Stimulated activated CD4-positive, alpha-beta T cell treated with anti-CD3 and anti-CD28 coated beads, Interleukin-12 subunit alpha, Interleukin-12 subunit beta, amount 100 ng/mL, for 48 hours (primary cell): Measurements from ENCODE around the gene SIRPG.
"Not testable (repeated sequence)": the region's sequence is repeated elsewhere in the genome, so short reads cannot be mapped to it uniquely, and the experiment has no call there.

Experiments
- DNase-seq, 3 donors: peaks; one replicate each; pipeline ENCODE4 v3.0.0-alpha.2; 2020; ENCODE audit warnings: low read depth in 2 of 3, low spot score in 1 of 3

Gene SIRPG

DNA sequence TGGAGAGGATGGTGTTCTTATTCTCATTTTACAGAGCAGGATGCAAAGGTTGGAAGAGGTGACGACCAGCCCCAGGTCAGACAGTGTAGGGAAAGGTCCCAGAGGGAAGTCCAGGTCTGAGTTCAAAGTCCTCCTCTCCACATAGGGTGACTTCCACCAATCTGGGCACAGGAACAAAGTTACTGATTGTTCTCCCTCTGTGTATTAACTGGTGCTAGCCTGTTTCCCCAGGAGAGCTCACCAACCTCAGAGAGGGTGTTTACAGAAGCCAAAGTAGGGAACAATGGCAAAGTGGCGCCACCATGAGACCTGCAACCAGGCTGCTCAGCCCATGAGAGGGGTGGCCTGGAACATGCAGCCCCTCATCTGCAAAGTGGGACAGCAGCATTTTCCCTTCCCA, 21.0 kb downstream of the SIRPG start:
- no peak for DNase-seq

DNA sequence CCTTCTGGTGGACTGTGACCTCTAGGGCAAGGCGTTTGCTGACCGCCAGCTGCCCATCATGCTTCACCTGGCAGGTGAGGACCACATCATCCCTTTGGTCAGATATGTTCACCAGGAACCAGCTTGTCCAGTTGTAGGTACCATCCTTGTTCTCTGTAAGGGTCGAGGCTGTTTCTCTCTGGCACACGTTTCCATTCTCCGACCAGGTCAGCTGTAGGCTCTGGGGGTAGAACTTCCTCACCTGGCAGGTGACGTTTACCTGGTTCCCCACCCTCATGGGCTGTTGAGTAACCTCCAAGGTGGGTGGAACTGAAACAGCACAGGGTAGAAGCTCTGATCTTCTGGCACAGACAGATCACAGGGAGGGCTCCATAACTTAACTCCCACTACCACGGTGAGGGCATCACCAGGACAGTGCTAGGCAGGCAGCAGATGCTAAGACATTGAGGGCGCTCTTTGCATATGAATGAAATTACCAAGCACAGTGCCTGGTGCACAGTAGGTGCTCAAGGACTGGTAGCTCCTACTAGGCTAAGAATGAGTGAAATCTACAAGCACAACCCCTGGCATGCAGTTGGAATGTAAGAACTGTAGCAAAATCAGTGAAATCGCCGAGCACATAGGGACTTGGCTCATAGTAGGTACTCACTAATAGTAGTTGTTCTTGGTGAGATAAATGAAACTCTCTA, 22.1 kb downstream of the SIRPG start:
- no peak for DNase-seq

GRCh38 chr20:1633535-1633934, 24.0 kb downstream of the SIRPG start:
- DNase-seq: no peak

DNA sequence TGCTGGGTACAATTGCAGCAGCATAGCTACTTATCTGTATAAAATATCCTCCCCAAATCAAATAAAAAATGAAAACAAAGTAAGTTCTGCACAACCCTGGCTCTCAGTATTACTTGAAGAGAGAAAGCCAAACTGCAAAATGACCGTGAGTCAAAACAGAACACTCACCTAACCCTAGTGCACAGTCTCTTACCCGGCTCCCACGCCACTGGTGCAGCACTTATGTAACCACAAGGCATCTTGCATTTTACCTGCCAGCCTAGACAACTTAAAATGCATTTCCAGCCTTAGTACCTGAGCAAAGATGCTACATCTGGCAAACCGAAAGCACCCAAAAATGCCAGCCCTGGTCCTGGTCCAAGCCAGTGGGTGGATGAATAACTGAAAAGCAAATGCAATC, 25.4 kb downstream of the SIRPG start:
- DNase-seq: no peak

GRCh38 chr20:1631309-1632151, 26.0 kb downstream of the SIRPG start:
- no peak for DNase-seq

- no peak for DNase-seq
Observed at GRCh38 chr20:1630186-1630585, 27.4 kb downstream of the SIRPG start.

- DNase-seq: no peak
Observed at GRCh38 chr20:1629321-1629720, 28.3 kb downstream of the SIRPG start.

DNA sequence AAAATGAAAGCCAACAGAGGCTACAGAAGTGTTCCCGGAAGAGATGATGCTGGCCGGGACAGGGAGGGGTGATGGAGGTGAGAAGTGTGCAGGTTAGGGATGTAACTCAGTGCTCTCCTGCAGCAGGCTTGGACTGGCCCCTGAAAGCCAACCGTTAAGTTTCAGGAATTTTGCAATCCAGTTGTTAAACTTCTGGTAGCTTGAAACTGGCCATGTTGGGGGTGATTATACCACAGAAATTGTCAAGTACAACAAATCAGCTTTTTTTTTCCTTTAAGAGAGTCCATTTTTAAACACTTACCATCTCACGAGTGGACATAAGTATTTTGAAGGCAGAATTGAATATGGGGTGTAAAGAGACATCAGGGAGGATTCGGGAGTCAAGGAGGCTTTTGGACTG, 29.0 kb downstream of the SIRPG start:
- no peak for DNase-seq

GRCh38 chr20:1627200-1627550, 30.4 kb downstream of the SIRPG start:
- no peak for DNase-seq

DNA sequence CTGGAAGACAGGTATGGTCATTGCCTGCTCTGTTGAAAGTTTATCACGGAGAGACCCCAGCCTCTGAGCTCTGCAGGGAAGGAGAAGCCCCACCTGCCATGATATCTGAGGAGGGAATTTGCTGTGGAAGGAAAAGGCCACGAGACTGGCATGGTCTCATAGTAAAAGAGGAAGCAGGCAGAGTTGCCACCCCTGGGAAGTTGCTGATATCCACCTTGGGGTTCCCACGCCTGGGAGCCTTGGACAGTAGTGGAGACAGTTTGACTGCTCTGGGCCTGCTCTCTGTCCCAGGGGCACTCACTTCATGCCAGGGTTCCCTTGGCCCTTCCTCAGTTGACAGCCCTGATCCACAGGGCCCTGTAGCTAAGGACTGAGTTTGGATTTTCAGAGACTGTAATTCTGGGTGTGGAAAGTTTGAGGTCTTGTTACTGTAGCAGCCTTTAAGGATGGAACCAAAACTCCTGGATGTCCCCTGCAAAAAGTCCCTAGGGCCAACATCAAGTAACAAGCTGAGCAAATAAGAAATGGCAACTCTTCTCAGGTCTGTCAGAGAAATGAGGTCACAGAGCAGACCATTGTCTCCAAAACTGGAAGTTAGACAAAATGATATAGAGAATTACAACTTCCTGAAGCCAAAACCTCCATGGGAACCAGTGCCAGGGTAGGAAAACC, 30.9 kb downstream of the SIRPG start:
- DNase-seq: no peak

DNA sequence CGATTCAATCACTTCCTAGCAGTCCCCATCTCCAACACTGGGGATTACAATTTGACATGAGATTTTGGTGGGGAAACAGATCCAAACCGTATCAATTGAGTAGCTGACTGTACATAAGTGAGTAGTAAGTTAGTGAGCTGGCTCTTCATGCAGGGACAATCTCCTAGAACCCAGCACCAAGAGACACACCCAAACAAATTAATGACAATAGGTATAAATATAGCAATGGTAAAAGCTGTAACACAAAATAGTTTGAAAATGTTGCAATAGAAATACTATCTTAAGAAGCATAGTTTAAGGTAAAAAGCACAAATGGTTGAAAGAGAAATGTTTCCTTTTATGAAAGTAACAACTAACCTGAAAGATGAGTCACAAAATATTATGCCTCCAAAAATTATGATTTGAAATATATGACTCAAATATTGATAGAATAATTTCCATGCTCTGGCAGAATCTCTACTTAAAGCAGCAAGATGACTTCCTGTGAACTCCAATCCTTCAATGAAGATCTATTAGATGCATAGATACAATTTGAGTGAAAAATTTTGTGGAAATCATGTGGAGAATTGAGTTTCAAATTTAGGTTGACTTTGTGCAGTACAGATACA, 32.4 kb downstream of the SIRPG start:
- no peak for DNase-seq

DNA sequence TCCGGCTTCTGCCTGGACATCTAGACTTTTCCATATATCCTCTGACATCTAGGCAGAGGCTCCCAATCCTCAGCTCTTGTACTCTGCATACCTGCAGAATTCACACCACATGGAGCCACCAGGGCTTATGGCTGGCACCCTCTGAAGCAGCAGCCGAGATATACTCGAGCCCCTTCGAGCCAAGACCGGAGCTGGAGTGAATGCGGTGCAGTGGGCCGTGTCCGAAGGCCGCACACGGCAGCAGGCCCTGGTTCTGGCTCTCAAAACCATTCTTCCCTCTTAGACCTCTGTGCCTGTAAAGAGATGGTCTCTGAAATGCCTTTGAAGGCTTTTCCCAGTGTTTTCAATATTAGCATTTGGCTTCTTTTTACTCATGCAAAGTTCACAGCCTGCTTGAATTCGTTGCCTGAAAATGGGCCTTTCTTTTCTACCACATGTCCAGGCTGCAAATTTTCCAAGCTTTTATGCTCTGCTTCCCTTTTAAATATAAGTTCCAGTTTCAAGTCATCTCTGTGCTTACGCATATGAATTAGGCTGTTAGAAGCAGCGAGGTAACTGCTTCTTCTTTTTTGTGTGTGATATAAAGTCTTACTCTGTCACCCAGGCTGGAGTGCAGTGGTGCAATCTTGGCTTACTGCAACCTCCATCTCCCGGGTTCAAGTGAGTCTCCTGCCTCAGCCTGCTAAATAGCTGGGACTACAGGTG, 33.9 kb downstream of the SIRPG start:
- no peak for DNase-seq

DNA sequence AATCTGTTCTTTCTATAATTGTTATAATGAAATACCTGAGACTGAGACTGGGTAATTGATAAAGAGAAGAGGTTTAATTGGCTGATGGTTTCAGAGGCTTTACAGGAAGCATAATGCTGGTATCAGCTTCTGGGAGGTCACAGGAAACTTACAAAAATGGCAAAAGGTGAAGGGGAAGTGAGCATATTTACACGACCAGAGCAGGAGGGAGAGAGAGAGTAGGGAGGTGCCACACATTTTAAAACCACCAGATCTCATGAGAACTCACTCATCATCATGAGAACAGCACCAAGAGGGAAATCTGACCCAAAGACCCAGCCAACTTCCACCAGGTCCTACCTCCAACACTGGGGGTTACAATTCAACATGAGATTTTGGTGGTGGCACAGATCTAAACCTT, 35.1 kb downstream of the SIRPG start:
- DNase-seq: no peak

DNA sequence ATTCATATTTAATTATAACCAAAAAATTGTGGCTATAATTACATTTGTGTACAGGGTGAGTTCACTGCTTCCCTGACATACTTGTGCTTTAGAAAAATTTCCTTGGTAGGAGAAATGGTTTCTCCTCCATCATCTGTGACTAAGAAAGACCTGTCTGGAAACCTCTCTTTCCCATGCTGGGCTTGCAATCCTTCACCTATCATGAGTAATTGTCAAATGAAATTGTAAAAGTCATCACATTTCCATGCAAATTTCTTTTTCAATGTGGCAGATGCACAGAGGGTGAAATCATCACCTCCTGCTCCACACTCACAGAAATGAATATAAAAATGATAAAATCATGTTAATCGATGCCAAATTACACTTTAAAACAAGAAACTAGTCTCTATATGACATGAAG, 36.3 kb downstream of the SIRPG start:
- DNase-seq: no peak

DNA sequence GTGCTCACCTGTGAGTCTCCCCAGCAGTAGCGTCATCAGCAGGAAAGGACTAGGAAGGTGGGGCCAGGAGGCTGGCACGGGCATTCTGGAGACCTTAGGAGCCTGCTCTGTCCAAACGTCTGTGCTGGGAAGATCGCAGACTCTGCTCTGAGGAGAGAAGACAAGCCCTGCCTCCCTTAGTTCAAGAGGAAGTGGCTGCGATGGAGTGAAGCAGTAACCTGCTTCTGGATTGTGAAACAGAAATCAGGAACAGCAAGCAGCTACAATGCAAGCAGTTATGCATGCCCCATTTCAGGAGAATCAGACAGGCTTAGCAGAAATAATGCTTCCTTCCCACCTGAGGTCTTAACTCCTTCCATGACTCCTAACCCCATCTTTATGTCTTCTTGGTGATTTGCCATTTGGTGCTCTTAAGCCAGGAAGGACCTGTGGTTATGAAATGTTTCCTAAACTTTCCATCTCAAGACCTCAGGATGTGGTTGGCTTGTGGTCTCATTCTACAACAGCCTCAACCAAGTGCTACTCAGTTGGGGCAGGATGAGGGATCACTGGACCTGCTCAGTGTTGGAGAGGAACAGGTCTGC, 37.6 kb downstream of the SIRPG start, which contains the start of gene SIRPB1:
TSS of gene SIRPB1 (minus strand) at position 149 of the 584 bp plus-strand sequence. CDS start at position 84, 65 bp downstream.
- no peak for DNase-seq

- no peak for DNase-seq
Observed at GRCh38 chr20:1618954-1619540, 38.5 kb downstream of the SIRPG start.

DNA sequence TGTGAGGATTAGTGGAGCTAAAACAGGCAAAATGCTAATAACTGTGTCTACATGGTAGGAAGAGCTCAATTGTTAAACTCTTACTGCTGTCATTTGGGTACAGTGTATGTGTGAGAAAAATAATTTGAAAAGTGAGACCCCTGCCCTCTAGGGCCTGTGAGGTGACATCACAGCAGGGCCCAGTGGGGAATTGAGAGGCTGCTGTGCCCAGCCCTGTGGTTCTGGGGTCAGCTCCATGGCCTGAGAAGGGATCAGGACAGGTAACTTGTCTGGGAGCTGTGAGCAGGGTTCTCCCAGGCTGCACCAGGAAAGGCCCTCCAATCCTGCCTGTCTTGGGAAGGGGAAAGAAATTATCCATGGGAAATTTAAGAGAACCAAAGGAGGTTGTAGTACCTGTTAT, 39.1 kb downstream of the SIRPG start:
- DNase-seq: no peak

GRCh38 chr20:1616858-1617434, 40.6 kb downstream of the SIRPG start:
- DNase-seq: no peak

- not testable (repeated sequence) for DNase-seq
Observed at GRCh38 chr20:1610404-1610803, 47.2 kb downstream of the SIRPG start.
